Ishikawa (cell line): ENCODE results near the gene RIT1.

Experiments used
- CEBPB ChIP-seq: IDR thresholded peaks from 2 replicates; pipeline ENCODE4 v1.6.1; 2012
- CREB1 ChIP-seq: IDR thresholded peaks from 2 replicates; pipeline ENCODE4 v1.6.1; 2012; ENCODE audit warnings: low read depth
- EGR1 ChIP-seq: IDR thresholded peaks from 2 replicates; pipeline ENCODE4 v1.6.1; 2012
- EP300 ChIP-seq: IDR thresholded peaks from 2 replicates; pipeline ENCODE4 v1.6.1; 2012; ENCODE audit warnings: borderline replicate concordance
- FOXM1 ChIP-seq: IDR thresholded peaks from 2 replicates; pipeline ENCODE4 v1.6.1; 2012; ENCODE audit warnings: low read depth, borderline replicate concordance
- MAX ChIP-seq: IDR thresholded peaks from 2 replicates; pipeline ENCODE4 v1.6.1; 2012
- NFIC ChIP-seq: IDR thresholded peaks from 2 replicates; pipeline ENCODE4 v1.6.1; 2012
- RAD21 ChIP-seq: IDR thresholded peaks from 2 replicates; pipeline ENCODE4 v1.6.1; 2012; ENCODE audit warnings: low read depth
- REST ChIP-seq: IDR thresholded peaks from 2 replicates; pipeline ENCODE4 v1.6.1; 2012; ENCODE audit warnings: low read depth, mild to moderate bottlenecking
- TAF1 ChIP-seq: IDR thresholded peaks from 2 replicates; pipeline ENCODE4 v1.6.1; 2012; ENCODE audit warnings: low read depth, mild to moderate bottlenecking
- TCF12 ChIP-seq: IDR thresholded peaks from 2 replicates; pipeline ENCODE4 v1.6.1; 2012; ENCODE audit warnings: low read depth
- TEAD4 ChIP-seq: IDR thresholded peaks from 2 replicates; pipeline ENCODE4 v1.6.1; 2012
- USF1 ChIP-seq: IDR thresholded peaks from 2 replicates; pipeline ENCODE4 v1.6.1; 2012
- YY1 ChIP-seq: IDR thresholded peaks from 2 replicates; pipeline ENCODE4 v1.6.1; 2012; ENCODE audit warnings: low read depth
- ZBTB7A ChIP-seq: IDR thresholded peaks from 2 replicates; pipeline ENCODE4 v1.6.1; 2012; ENCODE audit warnings: low read depth

Gene RIT1

GRCh38 chr1:155911156-155912055, at the start of gene RIT1:
Gene RIT1 (minus strand): TSS chr1:155911349. CDS start chr1:155910761, 588 bp downstream.
- TF ChIP-seq MAX: peak; percentile 40; the same call in 1 of the 2 replicates
- TF ChIP-seq TAF1: peak; percentile 58; the same call in 1 of the 2 replicates
- TF ChIP-seq EGR1: no peak
- no peak for TF ChIP-seq REST
- TF ChIP-seq EP300: no peak
- no peak for TF ChIP-seq ZBTB7A
- no peak for TF ChIP-seq TEAD4
- TF ChIP-seq YY1: peak; percentile 88
- TF ChIP-seq FOXM1: no peak
- no peak for TF ChIP-seq CEBPB
- no peak for TF ChIP-seq USF1
- TF ChIP-seq NFIC: no peak
- peak; percentile 6; the same call in 1 of the 2 replicates for TF ChIP-seq RAD21
- TF ChIP-seq TCF12: no peak
- TF ChIP-seq CREB1: 0 out of 2 replicates have a peak, but pooled peaks have one; percentile 25

- TF ChIP-seq REST: no peak
- no peak for TF ChIP-seq TCF12
- no peak for TF ChIP-seq EGR1
- TF ChIP-seq RAD21: no peak
- no peak for TF ChIP-seq CREB1
- TF ChIP-seq EP300: no peak
- TF ChIP-seq TAF1: no peak
- no peak for TF ChIP-seq USF1
- TF ChIP-seq ZBTB7A: no peak
- no peak for TF ChIP-seq FOXM1
- no peak for TF ChIP-seq TEAD4
- no peak for TF ChIP-seq CEBPB
- no peak for TF ChIP-seq MAX
- TF ChIP-seq YY1: no peak
- TF ChIP-seq NFIC: no peak
Observed at GRCh38 chr1:155960081-155960745, 49.1 kb upstream of the RIT1 start.

- TF ChIP-seq YY1 (no peak), CEBPB (no peak), NFIC (no peak), TEAD4 (no peak), FOXM1 (no peak), USF1 (no peak), TCF12 (no peak), TAF1 (no peak), RAD21 (no peak), EP300 (no peak), REST (no peak)
Observed at GRCh38 chr1:155957411-155957915, 46.3 kb upstream of the RIT1 start.
